Adrenal gland (tissue), 12 donors: ENCODE data around the gene KIF6. TPM values are rescaled to one million over a fixed set of nuclear protein-coding genes. Genes with fewer than 3 reads are reported as not detected.

Experiments
- DNase-seq, 7 donors: peaks; one replicate each; pipeline ENCODE4 v3.0.0-alpha.2; 2019 to 2020
- H3K27ac ChIP-seq, 5 donors: fragments of 200-600 bp; sonication (generic) in 4 of 5; 1 replicate in 3 of 5; 2 replicates in 2 of 5; pipeline versions ENCODE4 v1.5.1 to v1.8.0; 2016 to 2020; ENCODE audit warnings: mild to moderate bottlenecking in 1 of 5
- H3K27me3 ChIP-seq: fragments of 200-600 bp; 2 replicates; pipeline ENCODE4 v1.8.0; 2021
- H3K36me3 ChIP-seq, 2 donors: fragments of 200-600 bp; replicated peaks in 1 of 2; 1 replicate in 1 of 2; 2 replicates in 1 of 2; pipeline versions ENCODE4 v1.5.1 to v1.8.0; 2018 to 2022
- H3K4me1 ChIP-seq, 2 donors: fragments of 200-600 bp; replicated peaks in 1 of 2; 1 replicate in 1 of 2; 2 replicates in 1 of 2; pipeline versions ENCODE4 v1.5.1 to v1.8.0; 2018 to 2021
- H3K4me3 ChIP-seq, 4 donors: fragments of 200-600 bp; sonication (generic) in 3 of 4; one replicate each; pipeline ENCODE4 v1.5.1; 2016 to 2018
- H3K9me3 ChIP-seq, 3 donors: fragments of 200-600 bp; sonication (generic) in 1 of 3; replicated peaks in 1 of 3; 1 replicate in 2 of 3; 2 replicates in 1 of 3; pipeline versions ENCODE4 v1.5.1 to v1.8.0; 2016 to 2021
- CTCF ChIP-seq, 6 experiments: fragments of 450-650 bp in 4 of 6; fragments of 200-600 bp in 2 of 6; sonication (generic) in 1 of 6; IDR thresholded peaks; 1 replicate in 5 of 6; 2 replicates in 1 of 6; pipeline versions ENCODE4 v1.5.1 to v1.8.0; 2016 to 2021; ENCODE audit warnings: antibody characterized with exemption in 6 of 6, mild to moderate bottlenecking in 2 of 6, moderate library complexity in 1 of 6
- POLR2A ChIP-seq, 2 donors: fragments of 450-650 bp; IDR thresholded peaks; one replicate each; pipeline ENCODE4 v1.6.1; 2017; ENCODE audit warnings: antibody characterized with exemption in 2 of 2, mild to moderate bottlenecking in 2 of 2, moderate library complexity in 1 of 2
- WGBS, 4 donors: extraction: QIAGEN DNeasy Blood & Tissue Kit in 2 of 4; methylation state at CpG; one replicate each; pipeline versions ENCODE4 v1.1.5 to v1.1.7; 2013 to 2017; 5-methylcytosine and 5-hydroxymethylcytosine counted together
- intact Hi-C, 2 donors: fragments of 100-400 bp; cut with DNase I; formaldehyde crosslinking; loops; one replicate each; pipeline versions ENCODE4 v1.14.1 to v1.15.0; 2022 to 2023
- polyA plus RNA-seq, 3 donors: library from polyadenylated mRNA; stranded (reverse); fragments of 200-250 nt in 2 of 3; fragments of 350-450 nt in 1 of 3; fragmentation: Illumina TruSeq in 1 of 3; extraction: RNeasy Lipid Tissue Mini Kit (QIAGEN cat#74804) in 1 of 3; gene quantifications; one replicate each; pipeline ENCODE4 v1.2.3, GENCODE V29; 2013 to 2014
- total RNA-seq, 9 donors: library from RNA; depleted of rRNA in 4 of 9; stranded (reverse); fragments of >200 nt in 4 of 9; fragments of 120-200 nt in 1 of 9; fragmentation: NEBNext Ultra II Directional in 1 of 9; extraction: Animal tissue kit (Norgen Biotek cat#: 25700) in 1 of 9; gene quantifications; one replicate each; pipeline versions ENCODE4 v1.1.0 to v1.2.4, GENCODE V29; 2013 to 2023
- donor health status: healthy with polysubstance abuse.
- donor health status: Bipolar disorder and iron deficiency.
- donor health status: DM: yes; HTN: yes; CAD: no.
- donor health status: DM: no; HTN: no; CAD: no.
- donor health status: DM: no; HTN: no; CAD: no.
- donor health status: DM: yes; HTN: yes; CAD: no.

Gene KIF6
- total and polyA plus RNA-seq, 12 donors: 0.52 to 4.2 (median 0.73) TPM

GRCh38 chr6:39608652-39609345 lies 116.4 kb downstream of the KIF6 start:
- H3K4me1 ChIP-seq: peaks cover 0 to 10% of the 10 kb centered on the region in 2 donors

GRCh38 chr6:39602601-39603519 lies 122.3 kb downstream of the KIF6 start:
- Histone ChIP-seq H3K27me3 (no peaks in the 10 kb centered on the region), H3K36me3 (no peaks in the 10 kb centered on the region), H3K27ac (no peak overlapping the region), H3K4me3 (no peak overlapping the region), H3K4me1 (no peaks in the 10 kb centered on the region), H3K9me3 (peaks cover 0 to 5% (median 0%) of the 10 kb centered on the region in 3 donors)
- DNase-seq: no peak
- 84 to 91% (median 90%) methylated on average over 4 of the region's 4 CpGs for WGBS, 4 donors
- no peak for TF ChIP-seq CTCF (IDR thresholded peaks at IDR 0.05)
- TF ChIP-seq POLR2A (IDR thresholded peaks at IDR 0.05): no peak
- intact Hi-C loops: no loop called here

More at GRCh38 chr6:39608652-39609345, 116.4 kb downstream of the KIF6 start:
- no peak for DNase-seq
- intact Hi-C loops: no loop called here
- Histone ChIP-seq H3K36me3 (no peaks in the 10 kb centered on the region), H3K4me3 (no peak overlapping the region), H3K27ac (no peak overlapping the region), H3K9me3 (no peaks in the 10 kb centered on the region), H3K27me3 (no peaks in the 10 kb centered on the region)
- WGBS, 4 donors: 85 to 92% (median 87%) methylated on average over 7 of the region's 7 CpGs
- TF ChIP-seq CTCF (IDR thresholded peaks at IDR 0.05): no peak
- no peak for TF ChIP-seq POLR2A (IDR thresholded peaks at IDR 0.05)

GRCh38 chr6:39599973-39600372 lies 125.2 kb downstream of the KIF6 start:
- 39 to 52% (median 47%) methylated on average over 2 of the region's 2 CpGs for WGBS, 4 donors
- no peak overlapping the region for H3K4me3 ChIP-seq
- no peak overlapping the region for H3K27ac ChIP-seq
- H3K4me1 ChIP-seq: no peaks in the 10 kb centered on the region
- DNase-seq: no peak
- intact Hi-C loops: no loop called here
- H3K9me3 ChIP-seq: peaks cover 0 to 5% (median 0%) of the 10 kb centered on the region in 3 donors
- no peaks in the 10 kb centered on the region for H3K27me3 ChIP-seq
- no peak for TF ChIP-seq CTCF (IDR thresholded peaks at IDR 0.05)
- TF ChIP-seq POLR2A (IDR thresholded peaks at IDR 0.05): no peak
- no peaks in the 10 kb centered on the region for H3K36me3 ChIP-seq

- TF ChIP-seq POLR2A (IDR thresholded peaks at IDR 0.05) (no peak), CTCF (IDR thresholded peaks at IDR 0.05) (no peak)
- WGBS, 4 donors: 89 to 97% (median 94%) methylated on average over 2 of the region's 2 CpGs
- no peak overlapping the region for H3K4me3 ChIP-seq
- H3K27ac ChIP-seq: no peak overlapping the region
- H3K4me1 ChIP-seq: no peaks in the 10 kb centered on the region
- intact Hi-C loops: no loop called here
- no peaks in the 10 kb centered on the region for H3K27me3 ChIP-seq
- H3K36me3 ChIP-seq: no peaks in the 10 kb centered on the region
- DNase-seq: no peak
- peaks cover 0 to 5% (median 0%) of the 10 kb centered on the region in 3 donors for H3K9me3 ChIP-seq
Observed at GRCh38 chr6:39599341-39599740, 125.9 kb downstream of the KIF6 start.
